ENCODE data around the gene TMX1.
"Not testable (repeated sequence)": the region's sequence is repeated elsewhere in the genome, so short reads cannot be mapped to it uniquely, and the experiment has no call there.

Gene TMX1, protein sequence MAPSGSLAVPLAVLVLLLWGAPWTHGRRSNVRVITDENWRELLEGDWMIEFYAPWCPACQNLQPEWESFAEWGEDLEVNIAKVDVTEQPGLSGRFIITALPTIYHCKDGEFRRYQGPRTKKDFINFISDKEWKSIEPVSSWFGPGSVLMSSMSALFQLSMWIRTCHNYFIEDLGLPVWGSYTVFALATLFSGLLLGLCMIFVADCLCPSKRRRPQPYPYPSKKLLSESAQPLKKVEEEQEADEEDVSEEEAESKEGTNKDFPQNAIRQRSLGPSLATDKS

DNA sequence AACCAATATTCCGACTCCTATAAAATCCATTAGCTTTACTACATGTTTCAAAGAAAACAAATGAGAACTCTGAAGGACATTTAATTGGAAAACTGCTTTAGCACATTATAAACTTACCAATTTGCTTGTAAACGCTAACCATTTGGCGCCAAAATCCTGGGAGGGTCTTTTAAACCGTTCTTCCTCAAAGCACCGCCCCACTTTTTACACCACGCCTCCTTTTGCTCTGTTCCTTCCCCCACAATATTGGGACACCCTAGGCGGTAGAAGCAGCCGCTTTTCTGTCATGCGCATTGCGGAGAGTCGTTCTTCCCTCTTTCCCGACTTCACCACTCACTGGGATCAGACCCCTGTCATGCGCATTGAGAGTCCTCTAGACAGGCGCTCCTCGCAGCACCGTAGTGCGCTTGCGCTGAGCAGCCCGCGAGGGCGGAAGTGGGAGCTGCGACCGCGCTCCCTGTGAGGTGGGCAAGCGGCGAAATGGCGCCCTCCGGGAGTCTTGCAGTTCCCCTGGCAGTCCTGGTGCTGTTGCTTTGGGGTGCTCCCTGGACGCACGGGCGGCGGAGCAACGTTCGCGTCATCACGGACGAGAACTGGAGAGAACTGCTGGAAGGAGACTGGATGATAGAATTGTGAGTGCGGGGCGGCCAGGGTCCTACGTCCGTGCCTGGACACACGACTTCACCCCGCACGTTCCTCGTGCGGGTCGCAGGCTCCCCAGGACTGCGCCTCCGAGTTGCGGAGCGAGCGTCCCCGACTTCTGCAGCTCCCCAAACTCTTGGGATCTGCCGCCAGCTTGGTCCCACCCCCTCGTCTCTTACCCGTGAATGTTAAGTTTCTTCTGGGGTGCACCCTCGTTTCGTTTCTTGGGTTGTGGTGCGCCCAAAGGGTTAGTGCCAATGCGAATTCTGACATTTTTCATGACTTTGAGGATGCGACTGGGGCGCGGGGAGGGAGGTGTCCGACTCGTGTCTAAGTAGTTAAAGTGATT lies at the start of gene TMX1:
Gene TMX1, plus strand, starts transcription at position 435 of the 991 bp plus-strand sequence. Its CDS starts 46 bp downstream, at position 481.
- DNase-seq (ENCODE audit: low read depth): peak; percentile 94

DNA sequence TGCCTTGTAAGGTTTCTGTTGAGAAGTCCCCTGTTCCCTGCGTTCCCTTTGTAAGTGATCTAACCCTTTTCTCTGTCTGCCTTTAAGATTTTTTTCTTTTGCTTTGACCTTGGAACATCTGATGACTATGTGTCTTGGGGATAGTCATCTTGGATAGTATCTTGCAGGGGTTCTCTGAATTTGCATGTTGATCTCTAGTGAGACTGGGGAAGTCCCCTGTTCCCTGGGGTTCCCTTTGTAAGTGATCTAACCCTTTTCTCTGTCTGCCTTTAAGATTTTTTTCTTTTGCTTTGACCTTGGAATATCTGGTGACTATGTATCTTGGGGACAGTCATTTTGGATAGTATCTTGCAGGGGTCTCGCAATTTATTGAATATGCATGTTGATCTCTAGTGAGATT lies 38.2 kb upstream of the TMX1 start:
- DNase-seq (ENCODE audit: low read depth): no peak

DNA sequence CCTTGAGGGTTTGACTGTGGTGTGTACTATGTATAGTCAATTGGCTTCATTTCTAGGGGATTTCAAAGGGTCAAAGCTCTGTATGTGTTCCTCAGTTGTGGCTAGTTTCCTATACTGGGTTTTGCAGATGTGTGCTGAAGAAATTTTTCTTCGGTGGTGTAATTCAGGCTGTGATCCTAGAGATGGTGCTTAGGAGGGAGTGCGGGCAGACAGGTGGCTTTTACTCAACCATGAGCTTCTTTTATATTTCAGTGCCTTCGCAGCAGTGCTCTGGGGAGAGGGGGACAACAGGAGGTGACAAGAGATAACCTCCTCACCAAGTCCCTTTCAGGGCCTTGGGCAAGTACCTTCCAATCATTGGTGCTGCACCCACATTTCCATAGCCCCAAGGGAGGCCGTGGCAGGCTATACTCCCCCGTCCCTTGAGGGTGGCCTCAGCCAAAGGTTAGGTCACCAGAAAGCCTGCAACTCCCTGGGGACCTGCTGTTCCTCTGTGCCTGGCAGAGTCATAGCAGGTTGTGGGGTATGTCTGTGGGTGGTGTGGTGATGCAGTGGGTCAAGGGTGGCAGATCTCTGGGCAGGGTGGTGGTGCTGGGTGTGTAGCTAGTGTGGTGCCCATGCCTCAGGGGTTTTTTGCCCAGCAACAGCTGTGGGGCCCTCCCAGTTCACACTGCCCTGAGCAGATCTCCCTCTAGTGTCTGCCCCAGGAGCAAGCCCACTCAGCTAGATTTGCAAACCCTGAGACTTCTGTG lies 37.0 kb upstream of the TMX1 start:
- DNase-seq (ENCODE audit: low read depth): no peak

DNA sequence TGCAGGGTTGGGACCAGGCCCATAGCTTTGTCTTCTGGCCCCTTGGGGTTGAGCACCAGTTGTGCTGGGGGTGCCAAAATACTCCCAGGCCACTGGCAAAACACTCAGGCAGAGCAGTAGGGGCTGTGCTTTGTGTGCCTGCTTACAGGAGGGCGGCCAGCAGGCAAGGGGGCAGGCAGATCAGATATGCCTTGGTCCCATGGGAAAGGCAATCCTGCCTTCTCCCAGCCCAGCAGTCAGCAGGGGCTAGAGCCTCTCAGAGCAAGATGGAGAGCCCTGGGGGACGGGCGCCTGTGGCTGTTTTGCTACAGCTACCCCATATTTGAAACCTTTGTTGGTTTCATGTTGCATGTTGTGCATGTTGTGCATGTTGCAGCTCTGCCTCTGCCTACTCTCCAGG lies 36.2 kb upstream of the TMX1 start:
- DNase-seq (ENCODE audit: low read depth): no peak

DNA sequence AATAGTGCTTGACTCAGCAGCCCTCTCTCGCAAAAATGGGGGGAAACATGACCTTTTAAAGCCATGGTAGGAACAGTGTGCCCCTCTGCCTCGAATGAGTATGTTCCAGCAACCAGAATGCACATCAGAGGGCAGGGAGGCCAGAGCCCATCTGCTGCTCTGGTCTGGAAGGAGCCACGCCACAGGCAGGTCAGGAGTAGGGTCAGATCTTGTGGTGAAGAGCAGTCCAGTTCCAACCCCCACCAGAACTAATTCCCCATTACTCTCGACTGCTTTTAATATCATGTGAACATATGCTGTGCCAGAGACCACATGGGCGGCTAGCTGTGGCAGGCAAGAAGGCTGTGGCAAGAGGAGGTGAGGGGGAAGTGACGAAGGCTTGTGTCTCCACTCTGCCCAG lies 34.6 kb upstream of the TMX1 start:
- DNase-seq (ENCODE audit: low read depth): no peak

DNA sequence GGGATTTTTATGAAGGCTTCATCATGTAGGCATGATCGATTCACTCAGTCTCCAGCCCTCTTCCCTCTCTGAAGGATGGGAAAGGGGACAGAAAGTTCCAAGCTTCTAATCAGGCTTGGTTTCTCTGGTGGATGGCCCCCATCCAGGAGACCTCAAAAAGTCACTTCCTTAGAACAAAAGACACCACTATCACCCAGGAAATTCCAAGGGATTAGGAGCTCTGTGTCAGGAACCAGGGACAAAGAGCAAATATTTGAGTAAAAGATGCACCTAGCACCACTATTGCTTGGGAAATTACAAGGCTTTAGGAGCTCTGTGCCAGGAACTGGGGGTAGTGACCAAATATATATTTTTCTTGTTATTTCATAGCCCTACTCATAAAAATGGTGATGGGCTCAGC lies 33.6 kb upstream of the TMX1 start:
- no peak for DNase-seq (ENCODE audit: low read depth)

DNA sequence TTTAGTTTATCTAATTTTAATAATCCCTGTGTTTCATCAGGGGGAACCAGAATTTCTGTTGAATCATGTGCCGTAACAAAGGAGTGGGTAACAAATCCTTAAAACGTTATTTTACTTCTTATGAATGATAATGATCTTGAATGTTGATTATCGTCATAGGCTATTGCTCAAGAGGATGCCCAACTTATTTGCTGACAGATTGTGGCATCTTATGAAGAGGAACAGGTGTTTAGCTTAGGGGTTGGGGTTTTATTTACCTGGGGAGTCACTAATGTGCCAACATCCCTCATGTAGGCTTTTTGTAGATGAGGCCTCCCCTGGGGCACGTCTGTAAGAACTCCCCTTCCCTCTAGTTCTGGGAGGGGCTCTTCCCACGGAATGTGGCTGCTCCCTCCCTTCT lies 32.4 kb upstream of the TMX1 start:
- DNase-seq (ENCODE audit: low read depth): no peak

DNA sequence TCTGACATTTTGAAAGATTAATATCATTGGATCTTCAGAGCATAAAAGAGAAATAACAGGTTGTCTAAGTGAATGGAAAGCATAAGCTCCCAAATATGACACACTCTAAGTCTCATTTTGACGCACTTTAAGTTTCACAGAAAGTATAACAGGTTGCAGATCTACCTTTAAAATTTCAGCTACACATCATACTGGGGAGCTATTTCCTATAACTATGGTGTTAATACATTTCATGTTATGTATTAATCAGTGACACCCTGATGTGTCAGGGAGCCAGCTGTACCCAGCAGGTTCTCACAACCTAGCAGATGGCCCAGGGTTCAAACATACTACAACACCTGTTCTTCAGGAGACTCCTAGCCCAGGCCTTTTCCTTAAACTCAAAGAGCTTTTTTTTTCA lies 31.1 kb upstream of the TMX1 start:
- no peak for DNase-seq (ENCODE audit: low read depth)

DNA sequence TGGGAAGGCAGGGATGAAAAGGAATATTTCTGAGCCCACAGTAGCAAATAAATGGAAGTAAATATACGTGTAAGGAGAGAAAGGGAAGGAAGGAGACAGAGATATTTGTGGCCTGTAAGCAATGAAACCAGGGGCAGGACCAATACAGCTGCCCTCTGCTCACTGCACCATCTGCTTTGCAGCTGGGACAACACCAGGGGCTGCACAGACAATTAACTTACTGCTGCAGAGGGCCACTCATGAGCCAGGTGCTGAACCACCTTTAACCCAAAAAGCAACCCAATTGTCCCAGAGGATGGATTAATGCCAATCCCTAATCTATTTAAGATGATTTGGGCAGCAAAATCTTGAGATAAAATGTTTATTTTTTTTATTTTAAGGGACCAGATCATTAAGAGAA lies 30.6 kb upstream of the TMX1 start:
- no peak for DNase-seq (ENCODE audit: low read depth)

DNA sequence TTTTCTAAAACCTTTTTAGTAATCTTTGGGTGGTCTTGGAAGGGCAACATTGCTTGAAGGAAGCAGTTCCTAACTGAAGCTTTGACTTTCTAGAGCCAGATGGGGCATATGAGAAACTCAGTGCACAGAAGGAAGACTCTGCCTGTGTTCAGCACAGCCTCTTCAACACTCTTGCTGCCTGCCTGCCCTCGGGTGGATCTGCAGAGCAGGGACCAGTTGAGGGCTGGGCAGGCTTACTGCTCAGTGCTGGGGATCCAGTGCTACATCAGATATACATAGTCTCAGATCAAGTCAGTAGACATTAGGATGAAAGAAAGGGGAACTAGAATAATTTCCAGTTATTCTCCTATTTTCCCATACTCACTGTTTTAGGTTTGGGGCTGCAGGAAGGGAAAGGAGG lies 29.5 kb upstream of the TMX1 start:
- DNase-seq (ENCODE audit: low read depth): no peak

DNA sequence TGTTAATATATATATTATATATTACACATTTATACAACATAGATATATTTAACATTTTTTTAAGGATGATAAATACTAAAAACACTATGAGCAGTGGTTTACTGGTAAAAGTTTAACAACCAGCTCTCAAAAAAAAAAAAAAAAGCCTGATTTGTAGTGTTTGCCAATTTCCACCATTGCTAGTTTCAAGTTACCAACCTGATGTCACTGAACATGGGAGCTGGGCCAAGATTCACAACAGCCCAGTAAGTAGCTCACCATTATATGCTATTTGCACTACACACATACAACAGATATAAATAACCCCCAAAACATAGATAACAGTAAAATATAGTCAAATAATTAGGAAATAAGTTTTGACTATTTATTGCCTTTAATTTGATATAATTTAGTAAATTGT lies 28.9 kb upstream of the TMX1 start:
- DNase-seq (ENCODE audit: low read depth): no peak

DNA sequence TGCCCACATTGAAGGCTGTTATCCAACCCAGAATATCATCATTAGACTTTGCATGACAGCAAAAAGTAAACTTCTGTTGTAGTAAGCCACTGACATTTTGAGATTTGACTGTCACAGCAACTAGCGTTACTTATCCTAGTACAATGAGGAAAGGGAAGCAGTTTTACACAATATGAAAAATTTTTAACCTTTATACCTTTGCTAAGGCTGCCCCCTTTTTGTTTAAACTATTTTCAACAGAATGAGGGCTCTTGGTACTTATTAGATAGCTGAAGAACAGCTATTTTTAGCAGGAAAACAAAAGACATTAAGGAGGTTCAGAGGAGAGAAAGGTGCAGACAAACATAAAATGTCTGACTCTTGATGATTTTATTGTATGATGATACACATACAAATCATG lies 23.4 kb upstream of the TMX1 start:
- DNase-seq (ENCODE audit: low read depth): no peak

DNA sequence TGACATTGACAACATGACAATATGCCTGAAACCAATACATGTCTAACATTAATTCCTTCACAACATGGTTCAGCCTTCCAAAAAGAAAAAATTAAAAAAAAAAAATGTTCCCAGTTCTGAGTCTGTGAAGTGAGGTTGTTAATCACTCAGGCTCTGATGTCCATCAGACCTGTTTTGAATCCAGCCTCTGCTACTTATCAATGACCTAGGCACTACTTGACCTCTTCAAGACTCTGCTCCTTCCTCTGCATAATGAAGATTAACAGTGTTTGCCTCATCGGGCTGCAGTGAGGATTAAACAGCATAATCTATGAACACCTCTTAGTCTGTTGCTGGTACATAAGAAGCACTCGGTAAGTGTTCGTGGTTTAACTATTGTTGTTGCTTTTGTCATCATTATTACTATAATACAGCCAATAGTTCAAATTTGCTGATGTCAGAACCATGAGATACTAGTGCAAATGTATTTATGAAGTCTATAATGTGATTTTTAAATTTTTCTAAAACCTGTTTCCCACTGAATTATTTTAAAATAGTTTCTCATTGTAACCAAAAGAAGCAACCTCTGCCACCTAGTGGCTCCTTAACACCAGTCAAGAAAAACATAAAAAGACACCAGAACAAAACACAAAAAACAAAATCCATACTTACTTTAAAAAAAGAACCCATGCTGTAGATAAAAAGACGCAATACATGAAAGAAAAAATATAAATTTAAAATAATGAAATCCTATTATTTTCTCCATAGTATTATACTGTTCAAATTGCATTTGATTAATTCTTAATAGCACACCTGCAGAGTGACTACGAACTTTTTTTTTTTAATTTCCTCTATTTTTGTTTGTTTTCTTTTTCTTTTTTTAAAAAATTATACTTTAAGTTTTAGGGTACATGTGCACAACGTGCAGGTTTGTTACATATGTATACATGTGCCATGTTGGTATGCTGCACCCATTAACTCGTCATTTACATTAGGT lies 20.3 kb upstream of the TMX1 start:
- DNase-seq (ENCODE audit: low read depth): no peak

DNA sequence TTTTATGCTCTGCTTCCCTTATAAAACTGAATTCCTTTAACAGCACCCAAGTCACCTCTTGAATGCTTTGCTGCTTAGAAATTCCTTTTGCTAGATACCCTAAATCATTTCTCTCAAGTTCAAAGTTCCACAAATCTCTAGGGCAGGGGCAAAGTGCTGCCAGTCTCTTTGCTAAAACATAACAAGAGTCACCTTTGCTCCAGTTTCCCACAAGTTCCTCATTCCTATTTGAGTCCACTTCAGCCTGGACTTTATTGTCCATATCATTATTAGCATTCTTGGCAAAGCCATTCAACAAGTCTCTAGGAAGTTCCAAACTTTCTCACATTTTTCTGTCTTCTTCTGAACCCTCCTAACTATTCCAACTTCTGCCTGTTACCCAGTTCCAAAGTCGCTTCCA lies 16.6 kb upstream of the TMX1 start:
- not testable (repeated sequence) for DNase-seq (ENCODE audit: low read depth)

DNA sequence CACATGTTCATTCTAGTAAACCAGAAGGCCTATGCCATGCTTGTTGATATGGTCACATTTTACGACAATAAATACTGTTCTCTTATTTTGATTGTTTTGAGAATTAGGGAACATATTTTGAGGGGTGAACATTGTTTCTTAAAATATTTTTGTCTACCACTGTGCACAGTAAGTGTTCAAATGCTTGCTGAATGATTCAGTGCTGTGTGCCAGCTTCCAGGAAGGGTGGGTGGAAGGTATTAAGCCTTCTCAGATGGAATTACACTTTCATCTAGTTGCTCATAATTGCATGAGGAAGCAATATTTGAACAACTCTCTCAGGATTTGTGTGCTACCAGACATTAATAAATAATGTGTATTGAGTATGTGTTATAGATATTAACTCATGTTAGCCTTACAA lies 15.5 kb upstream of the TMX1 start:
- no peak for DNase-seq (ENCODE audit: low read depth)

DNA sequence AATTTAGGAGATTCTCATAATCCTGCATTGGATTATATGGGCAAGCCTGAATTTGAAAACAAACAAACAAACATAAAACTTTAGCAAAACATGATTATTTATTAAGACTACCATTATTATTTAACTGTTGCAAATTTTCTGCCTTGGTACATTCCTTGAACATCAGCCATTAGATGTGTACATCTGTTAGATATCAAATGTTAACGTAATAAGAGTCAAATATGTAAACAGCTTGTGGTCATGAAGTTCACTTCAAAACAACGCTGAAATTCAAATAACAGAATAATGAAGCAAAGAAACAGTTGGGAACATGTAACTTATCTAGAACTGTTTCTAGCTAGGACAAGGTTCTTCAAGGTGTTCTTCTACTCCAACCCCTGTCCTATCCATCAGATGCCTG lies 14.3 kb upstream of the TMX1 start:
- DNase-seq (ENCODE audit: low read depth): no peak

DNA sequence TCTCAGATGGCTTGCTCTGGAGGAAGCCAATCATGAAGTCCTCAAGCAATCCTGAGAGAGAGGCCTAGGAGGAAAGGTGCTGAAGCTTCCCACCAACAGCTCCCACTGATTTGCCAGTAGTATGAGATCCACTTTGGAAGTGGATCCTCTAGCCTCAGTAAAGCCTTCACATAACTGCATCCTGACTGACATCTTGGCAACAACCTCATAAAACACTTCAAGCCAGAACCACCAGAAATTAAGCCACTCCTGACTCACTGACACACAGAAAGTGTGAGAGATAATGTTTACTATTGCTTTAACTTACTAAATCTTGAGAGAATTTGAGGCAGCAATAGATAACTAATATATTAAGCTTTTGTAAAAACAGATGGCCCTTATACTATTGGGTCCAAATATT lies 11.7 kb upstream of the TMX1 start:
- no peak for DNase-seq (ENCODE audit: low read depth)

DNA sequence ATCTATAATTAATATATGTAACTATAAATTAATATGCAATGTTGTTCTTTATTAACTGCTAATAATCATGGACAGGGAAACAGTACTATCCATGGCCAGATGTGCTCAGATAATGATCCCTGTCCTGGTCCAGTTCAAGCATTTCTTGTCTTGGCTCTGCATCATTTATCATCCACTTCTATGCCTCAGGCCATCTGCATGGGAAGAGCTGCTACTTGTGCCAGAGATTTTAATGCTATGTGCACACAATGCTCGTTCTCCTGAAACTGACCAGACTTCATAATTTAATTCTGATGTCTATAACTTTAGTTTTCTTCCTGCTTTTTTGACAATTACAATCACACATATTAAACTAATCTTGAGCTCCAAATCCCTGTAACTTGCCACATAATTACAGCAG lies 11.2 kb upstream of the TMX1 start:
- no peak for DNase-seq (ENCODE audit: low read depth)

DNA sequence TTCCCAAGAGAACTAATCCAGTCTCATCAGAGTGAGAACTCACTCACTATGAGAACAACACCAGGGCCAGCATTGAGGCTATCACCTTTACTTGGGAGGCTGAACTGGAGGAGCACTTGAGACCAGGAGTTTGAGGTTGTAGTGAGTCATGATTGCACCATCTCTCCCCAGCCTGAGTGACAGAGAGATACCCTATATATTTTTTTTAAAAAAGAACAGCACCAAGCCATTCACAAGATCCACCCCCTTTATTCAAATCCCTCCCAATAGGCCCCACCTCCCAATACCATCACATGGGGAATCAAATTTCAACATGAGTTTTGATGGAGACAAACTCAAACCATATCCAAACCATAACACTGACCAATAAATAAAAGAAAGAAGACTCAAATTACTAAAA lies 3.7 kb upstream of the TMX1 start:
- no peak for DNase-seq (ENCODE audit: low read depth)

DNA sequence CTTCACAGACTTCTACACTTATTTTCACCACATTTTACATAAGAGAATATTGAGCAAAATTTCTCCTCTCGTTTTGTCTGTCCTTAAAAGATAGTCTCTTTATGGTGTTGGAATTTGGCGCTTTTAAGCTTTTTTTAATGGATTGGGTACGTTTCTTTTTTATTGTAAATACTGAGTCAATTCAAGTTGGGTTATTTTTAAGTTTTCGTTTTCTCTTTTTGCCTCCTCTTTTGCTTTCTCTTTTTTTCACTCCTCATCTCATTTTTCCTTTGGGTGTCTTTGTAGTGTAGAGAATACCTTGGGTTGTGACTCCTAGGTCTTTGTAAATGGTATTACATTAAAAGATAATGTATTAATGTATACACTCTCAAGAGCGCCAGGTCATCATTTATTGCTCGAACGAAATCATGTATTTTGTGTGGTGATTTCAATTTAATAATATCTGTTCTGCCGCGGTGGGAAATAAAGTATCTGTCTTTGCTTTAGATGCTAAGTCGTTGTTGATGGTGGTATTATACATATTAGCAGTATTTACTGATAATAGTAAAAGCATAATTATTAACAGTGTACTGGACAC lies 845 bp downstream of the TMX1 start:
- DNase-seq (ENCODE audit: low read depth): no peak
